GM12878 (cell line): Measurements from ENCODE around the gene UBXN10. TPM values are rescaled to one million over a fixed set of nuclear protein-coding genes. Genes with fewer than 3 reads are reported as not detected.

Source experiments
- ATAC-seq: fragments of 200-7000 bp; cut with Tn5 transposase; 3 replicates; pipeline ENCODE4 v1.9.1; 2020; ENCODE audit warnings: mild to moderate bottlenecking, moderate library complexity
- BruUV-seq: library from RNA; stranded (reverse); fragments of 400-500 nt; replicated peaks from 2 replicates; lab custom pipeline; 2021; lab: Mats Ljungman, UMichigan
- CTCF ChIA-PET: fragments of 300-600 bp; sonication (Branson Sonifier 250); formaldehyde crosslinking; extraction: SDS; loops from one replicate; lab custom pipeline; 2021; ENCODE audit warnings: inconsistent platforms; lab: Yijun Ruan, JAX
- POLR2A ChIA-PET: fragments of 350-600 bp; formaldehyde crosslinking; extraction: SDS; loops from one replicate; lab custom pipeline; 2021; ENCODE audit warnings: inconsistent platforms; lab: Charles Lee
- RAD21 ChIA-PET: fragments of 300-600 bp; sonication (Branson Sonifier 250); formaldehyde crosslinking; loops from one replicate; lab custom pipeline; 2023; ENCODE audit warnings: antibody characterized with exemption; ENCODE audit not compliant: unreplicated experiment; lab: Charles Lee
- SMC1A ChIA-PET: fragments of 300-600 bp; sonication (Branson Sonifier 250); formaldehyde crosslinking; loops from one replicate; lab custom pipeline; 2023; ENCODE audit not compliant: unreplicated experiment, uncharacterized antibody; lab: Charles Lee
- DNase-seq: peaks from one replicate; pipeline ENCODE4 v3.0.0-alpha.2; 2011; ENCODE audit warnings: low read depth, low spot score
- FAIRE-seq: peaks from 3 replicates; lab custom pipeline; 2011; peaks lifted over from hg19 to GRCh38; lab: Jason Lieb, UNC
- H2AFZ ChIP-seq: 2 replicates; pipeline ENCODE4 v1.6.0; 2011; ENCODE audit warnings: low read depth, low read length, control low read depth; ENCODE audit not compliant: control insufficient read depth
- H3K27ac ChIP-seq: 2 replicates; pipeline ENCODE4 v1.5.1; 2011; ENCODE audit warnings: control low read depth; ENCODE audit not compliant: control insufficient read depth, insufficient read depth
- H3K27me3 ChIP-seq, 2 experiments: replicated peaks in 1 of 2; 2 replicates each; pipeline versions ENCODE4 v1.6.0 to v1.6.1; 2011; ENCODE audit warnings: low read length in 1 of 2; ENCODE audit not compliant: control insufficient read depth in 2 of 2, insufficient read depth in 2 of 2
- H3K36me3 ChIP-seq, 2 experiments: 2 replicates each; pipeline ENCODE4 v1.5.1; 2011; ENCODE audit warnings: low read length in 1 of 2; ENCODE audit not compliant: control insufficient read depth in 2 of 2, insufficient read depth in 2 of 2
- H3K4me1 ChIP-seq: 2 replicates; pipeline ENCODE4 v1.6.1; 2011; ENCODE audit warnings: mild to moderate bottlenecking, low read length, moderate library complexity, mixed read lengths; ENCODE audit not compliant: control insufficient read depth, insufficient read depth
- H3K4me2 ChIP-seq: 2 replicates; pipeline ENCODE4 v1.6.0; 2011; ENCODE audit warnings: control low read depth; ENCODE audit not compliant: control insufficient read depth, insufficient read depth
- H3K4me3 ChIP-seq: fragments of 200-600 bp; sonication (generic); 2 replicates; pipeline ENCODE4 v1.5.1; 2016
- H3K79me2 ChIP-seq: 2 replicates; pipeline ENCODE4 v1.6.0; 2011; ENCODE audit warnings: low read length; ENCODE audit not compliant: control insufficient read depth, insufficient read depth
- H3K9ac ChIP-seq: 2 replicates; pipeline ENCODE4 v1.8.0; 2011; ENCODE audit warnings: low read length, control low read depth, mixed read lengths; ENCODE audit not compliant: control insufficient read depth, insufficient read depth
- H3K9me3 ChIP-seq: replicated peaks from 3 replicates; pipeline ENCODE4 v1.5.1; 2011; ENCODE audit warnings: mild to moderate bottlenecking, low read length; ENCODE audit not compliant: control insufficient read depth, insufficient read depth
- H4K20me1 ChIP-seq: 2 replicates; pipeline ENCODE4 v1.6.0; 2011; ENCODE audit not compliant: control insufficient read depth, insufficient read depth
- BACH1 ChIP-seq: fragments of 450-650 bp; IDR thresholded peaks from 2 replicates; pipeline ENCODE4 v1.6.1; 2017; ENCODE audit warnings: mild to moderate bottlenecking, borderline replicate concordance
- CHD4 ChIP-seq: fragments of 200-600 bp; sonication (generic); IDR thresholded peaks from 2 replicates; pipeline ENCODE4 v1.6.1; 2016; ENCODE audit warnings: mild to moderate bottlenecking
- EP300 ChIP-seq, 2 experiments: fragments of 150-350 bp in 1 of 2; IDR thresholded peaks; 2 replicates each; pipeline ENCODE4 v1.6.1; 2011 to 2012; ENCODE audit warnings: low read depth in 2 of 2, low read length in 2 of 2, borderline replicate concordance in 1 of 2, improper control_type of control experiment in 1 of 2, inconsistent platforms in 1 of 2; ENCODE audit not compliant: control insufficient read depth in 1 of 2
- FOXM1 ChIP-seq: IDR thresholded peaks from 2 replicates; pipeline ENCODE4 v1.6.1; 2012; ENCODE audit warnings: low read depth, mild to moderate bottlenecking, inconsistent platforms, low read length, moderate library complexity
- HSF1 ChIP-seq: fragments of 150-350 bp; IDR thresholded peaks from 2 replicates; pipeline ENCODE4 v1.6.1; 2014; ENCODE audit warnings: mild to moderate bottlenecking, low read depth, low read length
- POU2F2 ChIP-seq: IDR thresholded peaks from 3 replicates; pipeline ENCODE4 v1.6.1; 2011; ENCODE audit warnings: low read depth, mild to moderate bottlenecking, low read length, borderline replicate concordance
- RAD51 ChIP-seq: fragments of 450-650 bp; IDR thresholded peaks from 2 replicates; pipeline ENCODE4 v1.6.1; 2016; ENCODE audit warnings: moderate library complexity, mild to moderate bottlenecking, inconsistent platforms
- SRF ChIP-seq, 2 experiments: IDR thresholded peaks; 2 replicates each; pipeline ENCODE4 v1.6.1; 2011; ENCODE audit warnings: low read depth in 2 of 2, low read length in 2 of 2, mild to moderate bottlenecking in 1 of 2, moderate library complexity in 1 of 2
- TCF12 ChIP-seq: IDR thresholded peaks from 2 replicates; pipeline ENCODE4 v1.6.1; 2011; ENCODE audit warnings: low read depth, mild to moderate bottlenecking, low read length
- TCF3 ChIP-seq: IDR thresholded peaks from 2 replicates; pipeline ENCODE4 v1.6.1; 2012; ENCODE audit warnings: low read depth, mild to moderate bottlenecking, low read length, borderline replicate concordance; ENCODE audit not compliant: insufficient read depth
- YBX1 ChIP-seq: fragments of 450-650 bp; IDR thresholded peaks from 2 replicates; pipeline ENCODE4 v1.6.1; 2016; ENCODE audit warnings: antibody characterized with exemption
- ZBTB33 ChIP-seq: fragments of 450-650 bp; IDR thresholded peaks from 2 replicates; pipeline ENCODE4 v1.6.1; 2017; ENCODE audit warnings: mild to moderate bottlenecking
- WGBS: methylation state at CpG from one replicate; pipeline ENCODE4 v1.1.6; 2016; ENCODE audit warnings: low lambda C conversion rate; ENCODE audit not compliant: insufficient replicate concordance, insufficient coverage; ENCODE audit errors: missing lambda C conversion rate; 5-methylcytosine and 5-hydroxymethylcytosine counted together
- in situ Hi-C: fragments of 300-500 bp; cut with MboI; formaldehyde crosslinking; loops from 9 replicates; pipeline ENCODE4 v1.14.3; 2018; ENCODE audit warnings: mixed read lengths
- intact Hi-C: fragments of 100-400 bp; cut with micrococcal nuclease; formaldehyde crosslinking; loops from one replicate; pipeline ENCODE4 v1.14.2; 2022; ENCODE audit not compliant: unreplicated experiment
- polyA plus RNA-seq, 11 experiments: library from polyadenylated mRNA; depleted of rRNA in 4 of 11; unstranded in 6 of 11; stranded (reverse) in 5 of 11; fragments of >200 nt; fragmentation: Nextera tagmentation in 4 of 11; fragmentation: Illumina TruSeq in 1 of 11; extraction: Ambion mirVana in 4 of 11; extraction: Trizol in 1 of 11; gene quantifications; 1 replicate in 1 of 11; 2 replicates in 10 of 11; pipeline versions ENCODE4 v1.2.1 to v1.2.3, GENCODE V29; 2011 to 2016; ENCODE audit warnings: inconsistent platforms in 2 of 11, missing spikeins in 2 of 11, low read depth in 1 of 11
- total RNA-seq, 4 experiments: library from RNA; depleted of rRNA in 3 of 4; stranded (reverse); fragments of >200 nt in 3 of 4; fragmentation: Illumina TruSeq in 1 of 4; extraction: Trizol in 1 of 4; gene quantifications; 2 replicates each; pipeline versions ENCODE4 v1.2.1 to v1.2.3, GENCODE V29; 2013 to 2021
- TF ChIP-seq, protein P1 (sequence below): fragments of 450-650 bp; IDR thresholded peaks from 2 replicates; pipeline ENCODE4 v1.6.1; 2014; ENCODE audit warnings: mild to moderate bottlenecking

The UBXN10 gene
- total and polyA plus RNA-seq, 10 of the 15 experiments (the other 5 are each of a cell fraction or from before 2014, with no cell fraction given) = 0.03 to 0.15 (median 0.06) TPM; not detected in 7

GRCh38 chr1:20182415-20182814, 3.5 kb upstream of the UBXN10 start:
- no peaks in the 10 kb centered on the region for H4K20me1 ChIP-seq
- intact Hi-C loops = no loop called here
- RAD21 ChIA-PET = no interaction called here
- TF ChIP-seq HSF1 (no peak), RAD51 (no peak), POU2F2 (no peak)
- TF ChIP-seq, all 136 proteins: peak for 0
- in situ Hi-C loops = no loop called here
- no peaks in the 10 kb centered on the region; the same call in 2 of the 3 replicates for H3K9me3 ChIP-seq
- no peak overlapping the region for H3K4me2 ChIP-seq
- SMC1A ChIA-PET = interaction anchor here (1.2 kb wide), 1 partner anchor 13 kb away, joined by 3 read pairs; no protein-coding TSS in a partner anchor
- H2AFZ ChIP-seq = no peak overlapping the region
- CTCF ChIA-PET = interaction anchor here (1.5 to 5.2 kb wide), 3 partner anchors 10 to 262 kb away, joined by 3 to 20 read pairs (median 3); no protein-coding TSS in a partner anchor
- no peaks in the 10 kb centered on the region for H3K36me3 ChIP-seq
- no peak overlapping the region for H3K4me3 ChIP-seq
- H3K9ac ChIP-seq = no peak overlapping the region
- POLR2A ChIA-PET = no interaction called here
- no peak overlapping the region for H3K27ac ChIP-seq
- peaks cover 12% of the 10 kb centered on the region for H3K4me1 ChIP-seq
- DNase-seq (no peak), FAIRE-seq (no peak), ATAC-seq (no peak)
- no peaks in the 10 kb centered on the region for H3K79me2 ChIP-seq
- peaks cover 0 to 2% of the 10 kb centered on the region in 2 experiments; a peak in 2 of 4 replicates for H3K27me3 ChIP-seq
- BruUV-seq = no TSS peak

DNA sequence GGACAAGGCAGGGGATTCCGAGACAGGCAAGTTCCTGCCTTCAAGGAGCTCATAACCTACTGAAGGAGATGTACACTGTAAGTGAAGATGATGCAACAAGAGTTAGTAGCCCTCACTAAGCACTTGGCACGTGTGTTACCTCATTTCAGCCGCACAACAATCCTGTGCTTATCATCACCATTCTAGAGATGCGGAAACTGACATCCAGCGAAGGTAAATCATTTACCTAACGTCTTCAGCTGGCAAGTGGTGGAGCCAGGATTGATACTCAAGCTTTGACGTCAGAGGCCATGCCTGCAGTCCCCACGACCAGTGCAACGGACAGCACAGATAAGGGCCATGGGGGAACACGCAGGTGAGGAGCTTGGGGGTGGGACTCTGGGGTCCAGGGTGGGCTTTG, 2.9 kb upstream of the UBXN10 start:
- no peak for ATAC-seq
- 36% methylated on average over 10 of the region's 10 CpGs for WGBS
- no peaks in the 10 kb centered on the region for H4K20me1 ChIP-seq
- no peak overlapping the region for H3K4me3 ChIP-seq
- CTCF ChIA-PET = interaction anchor here (1.5 to 5.2 kb wide), 3 partner anchors 9 to 262 kb away, joined by 3 to 20 read pairs (median 3); no protein-coding TSS in a partner anchor
- no peaks in the 10 kb centered on the region; the same call in 2 of the 3 replicates for H3K9me3 ChIP-seq
- no peak overlapping the region for H3K4me2 ChIP-seq
- no peaks in the 10 kb centered on the region for H3K36me3 ChIP-seq
- no peak for FAIRE-seq
- H3K4me1 ChIP-seq = peaks cover 12% of the 10 kb centered on the region
- no peak overlapping the region for H2AFZ ChIP-seq
- H3K79me2 ChIP-seq = no peaks in the 10 kb centered on the region
- in situ Hi-C loops = no loop called here
- SMC1A ChIA-PET = no interaction called here
- DNase-seq = no peak
- no peak overlapping the region for H3K9ac ChIP-seq
- H3K27me3 ChIP-seq = peaks cover 0 to 2% of the 10 kb centered on the region in 2 experiments; a peak in 2 of 4 replicates
- POLR2A ChIA-PET = no interaction called here
- no TSS peak for BruUV-seq
- H3K27ac ChIP-seq = no peak overlapping the region
- intact Hi-C loops = no loop called here
- RAD21 ChIA-PET = no interaction called here
- TF ChIP-seq TCF3 (no peak), BACH1 (no peak), YBX1 (no peak), SRF (IDR thresholded peaks at IDR 0.05; ENCODE audit: low read depth in 2 of 2, low read length in 2 of 2) (no peak), CHD4 (no peak), TCF12 (no peak), FOXM1 (no peak), ZBTB33 (no peak), EP300 (IDR thresholded peaks at IDR 0.05; ENCODE audit: borderline replicate concordance in 1 of 2, control insufficient read depth in 1 of 2, low read depth in 2 of 2, low read length in 2 of 2) (no peak)
- TF ChIP-seq, protein P1, sequence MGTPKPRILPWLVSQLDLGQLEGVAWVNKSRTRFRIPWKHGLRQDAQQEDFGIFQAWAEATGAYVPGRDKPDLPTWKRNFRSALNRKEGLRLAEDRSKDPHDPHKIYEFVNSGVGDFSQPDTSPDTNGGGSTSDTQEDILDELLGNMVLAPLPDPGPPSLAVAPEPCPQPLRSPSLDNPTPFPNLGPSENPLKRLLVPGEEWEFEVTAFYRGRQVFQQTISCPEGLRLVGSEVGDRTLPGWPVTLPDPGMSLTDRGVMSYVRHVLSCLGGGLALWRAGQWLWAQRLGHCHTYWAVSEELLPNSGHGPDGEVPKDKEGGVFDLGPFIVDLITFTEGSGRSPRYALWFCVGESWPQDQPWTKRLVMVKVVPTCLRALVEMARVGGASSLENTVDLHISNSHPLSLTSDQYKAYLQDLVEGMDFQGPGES = no peak
